SK-N-SH treated with all-trans-retinoic acid at 6 μM for 48 hours (cell line): ENCODE data around the gene USHBP1.

Source experiments
- ARNTL ChIP-seq: fragments of 450-650 bp; formaldehyde crosslinking; IDR thresholded peaks from 2 replicates; pipeline ENCODE4 v1.5.0; 2020; ENCODE audit warnings: low read depth, mild to moderate bottlenecking, moderate library complexity, borderline replicate concordance
- BACH2 ChIP-seq: fragments of 250-450 bp; sonication (Bioruptor Pico); IDR thresholded peaks from 2 replicates; pipeline ENCODE4 v1.9.0; 2021; ENCODE audit warnings: mild to moderate bottlenecking, borderline replicate concordance
- CREB5 ChIP-seq: fragments of 250-450 bp; sonication (Bioruptor Pico); IDR thresholded peaks from 2 replicates; pipeline ENCODE4 v1.5.1; 2020; ENCODE audit warnings: low read depth, mild to moderate bottlenecking, moderate library complexity
- CSRNP3 ChIP-seq: fragments of 250-450 bp; sonication (Bioruptor Pico); IDR thresholded peaks from 2 replicates; pipeline ENCODE4 v1.5.1; 2021; ENCODE audit warnings: mild to moderate bottlenecking, moderate library complexity
- OSR1 ChIP-seq: fragments of 250-450 bp; sonication (Bioruptor Pico); IDR thresholded peaks from 2 replicates; pipeline ENCODE4 v1.8.0; 2022; ENCODE audit warnings: moderate library complexity, mild to moderate bottlenecking, inconsistent platforms
- PATZ1 ChIP-seq: fragments of 250-450 bp; sonication (Bioruptor Pico); IDR thresholded peaks from 2 replicates; pipeline ENCODE4 v1.8.0; 2020; ENCODE audit warnings: mild to moderate bottlenecking, moderate library complexity, borderline replicate concordance
- POU6F1 ChIP-seq: fragments of 250-450 bp; sonication (Bioruptor Pico); IDR thresholded peaks from 2 replicates; pipeline ENCODE4 v1.8.0; 2021; ENCODE audit warnings: low read depth, mild to moderate bottlenecking, moderate library complexity, borderline replicate concordance
- RARB ChIP-seq: fragments of 250-450 bp; sonication (Bioruptor Pico); IDR thresholded peaks from 2 replicates; pipeline ENCODE4 v1.8.0; 2021; ENCODE audit warnings: mild to moderate bottlenecking, moderate library complexity
- SNAI2 ChIP-seq: fragments of 250-450 bp; sonication (Bioruptor Pico); IDR thresholded peaks from 2 replicates; pipeline ENCODE4 v1.5.0; 2020; ENCODE audit warnings: mild to moderate bottlenecking, moderate library complexity
- TSHZ2 ChIP-seq: fragments of 250-450 bp; sonication (Bioruptor Pico); IDR thresholded peaks from 2 replicates; pipeline ENCODE4 v1.5.0; 2020; ENCODE audit warnings: mild to moderate bottlenecking, moderate library complexity
- ZC3H10 ChIP-seq: fragments of 250-450 bp; sonication (Bioruptor Pico); IDR thresholded peaks from 2 replicates; pipeline ENCODE4 v1.5.1; 2021; ENCODE audit warnings: mild to moderate bottlenecking, moderate library complexity
- ZNF70 ChIP-seq: fragments of 450-650 bp; formaldehyde crosslinking; IDR thresholded peaks from 2 replicates; pipeline ENCODE4 v1.5.0; 2020; ENCODE audit warnings: mild to moderate bottlenecking, moderate library complexity

GRCh38 chr19:17245535-17245984, 19.0 kb downstream of the USHBP1 start, which contains the start of gene NR2F6:
- no peak for TF ChIP-seq ARNTL (CRISPR knock-in tag)
- no peak for TF ChIP-seq CSRNP3 (CRISPR knock-in tag)
- no peak for TF ChIP-seq RARB (CRISPR knock-in tag)
- no peak for TF ChIP-seq PATZ1 (CRISPR knock-in tag)
- no peak for TF ChIP-seq ZNF70 (CRISPR knock-in tag)
- TF ChIP-seq ZC3H10 = no peak
- no peak for TF ChIP-seq SNAI2 (CRISPR knock-in tag)
- TF ChIP-seq OSR1 (CRISPR knock-in tag) = no peak
- TF ChIP-seq BACH2 (CRISPR knock-in tag) = no peak
- no peak for TF ChIP-seq TSHZ2 (CRISPR knock-in tag)
- no peak for TF ChIP-seq POU6F1
- no peak for TF ChIP-seq CREB5 (CRISPR knock-in tag)
